ENCODE data around the gene KAZN. TPM values are rescaled to one million over a fixed set of nuclear protein-coding genes. Genes with fewer than 3 reads are reported as not detected.

The KAZN gene
- total RNA-seq, 2 donors from 2014 or later: 3.4 to 12.2 TPM

GRCh38 chr1:14891991-14892390, 293.5 kb downstream of the KAZN start:
- WGBS, 2 donors: 46 to 54% methylated on average over 4 of the region's 4 CpGs
- intact Hi-C loops (cut with DNase I): no loop called here
- H3K4me1 ChIP-seq: peaks cover 34% of the 10 kb centered on the region
- TF ChIP-seq, protein P1, sequence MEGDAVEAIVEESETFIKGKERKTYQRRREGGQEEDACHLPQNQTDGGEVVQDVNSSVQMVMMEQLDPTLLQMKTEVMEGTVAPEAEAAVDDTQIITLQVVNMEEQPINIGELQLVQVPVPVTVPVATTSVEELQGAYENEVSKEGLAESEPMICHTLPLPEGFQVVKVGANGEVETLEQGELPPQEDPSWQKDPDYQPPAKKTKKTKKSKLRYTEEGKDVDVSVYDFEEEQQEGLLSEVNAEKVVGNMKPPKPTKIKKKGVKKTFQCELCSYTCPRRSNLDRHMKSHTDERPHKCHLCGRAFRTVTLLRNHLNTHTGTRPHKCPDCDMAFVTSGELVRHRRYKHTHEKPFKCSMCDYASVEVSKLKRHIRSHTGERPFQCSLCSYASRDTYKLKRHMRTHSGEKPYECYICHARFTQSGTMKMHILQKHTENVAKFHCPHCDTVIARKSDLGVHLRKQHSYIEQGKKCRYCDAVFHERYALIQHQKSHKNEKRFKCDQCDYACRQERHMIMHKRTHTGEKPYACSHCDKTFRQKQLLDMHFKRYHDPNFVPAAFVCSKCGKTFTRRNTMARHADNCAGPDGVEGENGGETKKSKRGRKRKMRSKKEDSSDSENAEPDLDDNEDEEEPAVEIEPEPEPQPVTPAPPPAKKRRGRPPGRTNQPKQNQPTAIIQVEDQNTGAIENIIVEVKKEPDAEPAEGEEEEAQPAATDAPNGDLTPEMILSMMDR (IDR thresholded peaks at IDR 0.05): no peak
- TF ChIP-seq POLR2A (IDR thresholded peaks at IDR 0.05): no peak
- H3K27ac ChIP-seq: peak overlapping the region in 2 of 4 donors; percentile 32 to 41
- ATAC-seq (peak; percentile 80), DNase-seq (peak; percentile 58 to 80 (median 68))
- H3K4me3 ChIP-seq: no peak overlapping the region
- no peaks in the 10 kb centered on the region for H3K27me3 ChIP-seq
- H3K9me3 ChIP-seq: no peaks in the 10 kb centered on the region
- no peaks in the 10 kb centered on the region for H3K36me3 ChIP-seq (replicated peaks in 1 of 2; ENCODE audit: insufficient read depth in 1 of 2, low read depth in 2 of 2)

DNA sequence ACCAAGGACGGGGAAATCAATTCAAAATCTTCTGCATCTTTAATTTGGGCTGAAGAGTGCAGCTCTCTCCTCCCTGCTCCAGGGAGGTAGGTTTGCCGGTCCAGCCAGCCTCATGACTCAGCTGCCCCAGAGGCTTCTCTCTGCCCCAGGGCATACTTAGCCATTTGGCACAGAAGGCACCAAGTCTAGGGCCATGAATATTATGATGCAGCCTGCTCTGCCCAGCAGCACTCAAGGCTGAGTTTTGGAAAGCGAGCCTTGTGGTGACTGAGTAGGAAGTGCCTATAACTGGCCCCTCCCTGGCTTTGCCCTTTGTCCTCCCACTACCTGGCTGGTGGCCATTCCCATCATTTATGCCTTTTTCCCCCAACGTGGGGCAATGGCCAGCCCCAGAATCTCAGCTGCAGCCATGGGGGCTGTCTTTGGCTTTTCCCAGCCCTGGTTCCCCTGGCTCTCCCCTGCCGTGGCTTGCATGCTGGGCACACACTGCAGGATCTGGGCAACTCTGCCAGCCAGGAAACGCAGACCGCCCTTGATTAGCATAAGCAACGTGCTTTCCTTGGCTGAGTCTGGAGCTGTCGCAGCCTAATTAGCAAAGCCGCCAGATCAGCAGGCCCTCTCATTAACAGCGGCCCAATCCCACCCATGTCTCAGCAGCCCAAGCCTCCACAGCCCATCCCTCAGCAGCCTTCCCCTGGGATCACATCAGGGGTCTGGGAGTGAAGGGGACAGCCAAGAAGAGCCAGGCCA, 296.5 kb downstream of the KAZN start:
- Histone ChIP-seq H3K4me3 (no peak overlapping the region), H3K9me3 (no peaks in the 10 kb centered on the region), H3K27ac (peak overlapping the region in 3 of 4 donors; percentile 20 to 62 (median 58)), H3K27me3 (no peaks in the 10 kb centered on the region), H3K4me1 (peaks cover 34% of the 10 kb centered on the region), H3K36me3 (replicated peaks in 1 of 2; ENCODE audit: insufficient read depth in 1 of 2, low read depth in 2 of 2) (no peaks in the 10 kb centered on the region)
- WGBS, 2 donors: 36 to 41% methylated on average over 4 to 11 of the region's 11 CpGs
- TF ChIP-seq, protein P1 (IDR thresholded peaks at IDR 0.05): no peak
- no peak for TF ChIP-seq POLR2A (IDR thresholded peaks at IDR 0.05)
- ATAC-seq: peak; percentile 74
- peak; percentile 38 to 70 (median 52) for DNase-seq
- intact Hi-C loops (cut with DNase I): no loop called here

DNA sequence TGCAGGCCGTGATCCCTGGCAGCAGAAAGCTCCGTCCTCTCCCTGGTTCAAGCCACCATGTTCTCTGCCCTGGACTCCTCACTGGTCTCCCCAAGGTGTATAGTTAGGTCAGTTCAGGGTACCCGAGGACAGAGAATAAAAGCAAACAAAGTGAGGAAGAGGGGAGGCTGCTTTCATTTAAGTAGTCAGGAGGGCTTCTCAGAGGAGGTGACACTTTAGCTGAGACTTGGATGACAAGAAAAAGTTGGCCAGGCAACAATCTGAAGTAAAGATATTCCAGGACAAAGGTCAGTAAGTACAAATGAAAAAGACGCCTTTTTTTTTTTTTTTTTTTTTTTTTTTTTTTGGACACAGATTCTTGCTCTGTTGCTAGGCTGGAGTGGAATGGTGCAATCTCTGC, 297.2 kb downstream of the KAZN start:
- WGBS, 2 donors: 35 to 62% methylated on average over 2 to 4 of the region's 4 CpGs
- TF ChIP-seq, protein P1 (IDR thresholded peaks at IDR 0.05): no peak
- no peak for TF ChIP-seq POLR2A (IDR thresholded peaks at IDR 0.05)
- H3K4me3 ChIP-seq: no peak overlapping the region
- ATAC-seq: no peak
- no peak for DNase-seq
- H3K9me3 ChIP-seq: no peaks in the 10 kb centered on the region
- no peaks in the 10 kb centered on the region for H3K36me3 ChIP-seq (replicated peaks in 1 of 2; ENCODE audit: insufficient read depth in 1 of 2, low read depth in 2 of 2)
- H3K27ac ChIP-seq: peak overlapping the region in 1 of 4 donors; percentile 20
- intact Hi-C loops (cut with DNase I): no loop called here
- H3K27me3 ChIP-seq: no peaks in the 10 kb centered on the region
- peaks cover 34% of the 10 kb centered on the region for H3K4me1 ChIP-seq

DNA sequence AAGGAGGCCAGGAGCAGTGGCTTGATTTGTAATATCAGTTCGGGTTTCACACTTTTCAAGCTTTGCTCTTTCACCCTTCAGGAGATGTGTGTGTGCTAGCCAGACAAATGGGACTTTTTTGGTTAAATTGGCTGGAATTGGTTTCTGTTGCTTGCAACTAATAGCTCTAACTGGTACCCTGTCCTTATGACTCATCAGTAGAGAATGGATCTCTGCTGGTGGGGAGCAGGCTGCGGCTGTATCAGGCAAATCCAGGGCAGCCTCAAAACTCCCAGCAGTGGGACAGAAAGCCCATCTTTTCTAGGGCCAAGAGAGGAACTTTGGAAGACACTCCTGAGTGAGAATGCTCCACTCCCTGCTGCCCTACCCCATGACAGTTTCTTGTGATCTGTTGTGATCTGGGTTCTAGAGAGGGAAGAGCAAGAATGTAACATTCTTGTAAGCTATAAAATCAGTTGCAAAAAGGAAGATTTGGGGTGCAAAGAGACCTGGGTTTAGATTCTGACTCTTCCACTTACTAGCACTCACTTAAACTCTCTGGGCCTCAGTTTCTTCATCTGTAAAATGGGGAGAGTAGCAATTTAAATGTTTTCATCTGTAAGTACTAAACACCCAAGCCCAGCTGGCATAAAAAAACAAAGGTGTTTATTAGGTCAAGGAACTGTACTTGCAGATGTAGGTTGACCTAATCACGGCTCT, 298.0 kb downstream of the KAZN start:
- 68 to 95% methylated on average over 2 to 3 of the region's 3 CpGs for whole genome bisulfite sequencing, 2 donors
- no peak overlapping the region for H3K4me3 ChIP-seq
- no peaks in the 10 kb centered on the region for H3K9me3 ChIP-seq
- DNase-seq (no peak), ATAC-seq (no peak)
- H3K27me3 ChIP-seq: no peaks in the 10 kb centered on the region
- intact Hi-C loops (cut with DNase I): no loop called here
- H3K36me3 ChIP-seq (replicated peaks in 1 of 2; ENCODE audit: insufficient read depth in 1 of 2, low read depth in 2 of 2): no peaks in the 10 kb centered on the region
- TF ChIP-seq, protein P1 (IDR thresholded peaks at IDR 0.05): no peak
- TF ChIP-seq POLR2A (IDR thresholded peaks at IDR 0.05): no peak
- H3K27ac ChIP-seq: no peak overlapping the region
- peaks cover 31% of the 10 kb centered on the region for H3K4me1 ChIP-seq

Data from body of pancreas (tissue), 4 donors.